C4-2B (cell line): ENCODE results near the gene ELL.

ENCODE experiments used
- ZFX ChIP-seq: fragments of 450-650 bp; IDR thresholded peaks from 2 replicates; pipeline ENCODE4 v1.6.1; 2017
- TF ChIP-seq, protein P1 (sequence below): fragments of 450-650 bp; conservative IDR thresholded peaks from 2 replicates; pipeline ENCODE4 v1.5.1; 2017; ENCODE audit warnings: mild to moderate bottlenecking

DNA sequence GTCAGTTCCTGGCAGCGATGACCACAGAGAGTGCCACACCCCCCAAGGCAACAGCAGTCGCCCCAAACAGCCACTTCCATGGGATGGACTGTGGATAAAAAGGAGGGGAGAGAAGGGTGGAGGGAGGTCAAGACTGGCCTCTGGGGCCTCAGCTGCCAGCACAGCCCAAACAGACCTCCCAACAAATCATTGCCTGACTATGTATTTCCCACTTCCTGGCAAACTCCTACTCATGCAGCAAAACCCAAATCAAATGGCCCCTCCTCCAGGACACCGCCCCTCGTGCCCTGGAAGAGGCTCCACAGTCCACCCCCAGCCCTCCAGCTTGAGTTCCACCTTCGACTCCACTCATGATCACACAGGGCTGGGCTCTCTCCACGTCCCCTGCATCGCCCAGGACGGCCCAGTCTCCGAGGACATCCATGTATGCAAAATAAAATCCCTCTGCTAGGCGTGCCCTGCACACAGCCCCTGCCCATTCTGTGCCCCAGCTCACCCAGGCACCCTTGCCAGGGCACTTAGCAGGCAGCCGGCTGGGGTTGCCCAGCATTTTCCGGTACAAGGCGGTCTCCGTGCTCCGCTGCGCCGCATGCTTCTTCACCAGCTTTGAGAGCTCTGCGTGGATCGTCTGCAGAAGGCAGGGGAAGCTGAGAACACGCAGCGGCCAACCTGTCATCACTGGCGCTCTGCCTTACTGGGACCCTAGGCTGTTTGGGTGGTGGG lies 10.5 kb upstream of the ELL start:
- TF ChIP-seq, protein P1, sequence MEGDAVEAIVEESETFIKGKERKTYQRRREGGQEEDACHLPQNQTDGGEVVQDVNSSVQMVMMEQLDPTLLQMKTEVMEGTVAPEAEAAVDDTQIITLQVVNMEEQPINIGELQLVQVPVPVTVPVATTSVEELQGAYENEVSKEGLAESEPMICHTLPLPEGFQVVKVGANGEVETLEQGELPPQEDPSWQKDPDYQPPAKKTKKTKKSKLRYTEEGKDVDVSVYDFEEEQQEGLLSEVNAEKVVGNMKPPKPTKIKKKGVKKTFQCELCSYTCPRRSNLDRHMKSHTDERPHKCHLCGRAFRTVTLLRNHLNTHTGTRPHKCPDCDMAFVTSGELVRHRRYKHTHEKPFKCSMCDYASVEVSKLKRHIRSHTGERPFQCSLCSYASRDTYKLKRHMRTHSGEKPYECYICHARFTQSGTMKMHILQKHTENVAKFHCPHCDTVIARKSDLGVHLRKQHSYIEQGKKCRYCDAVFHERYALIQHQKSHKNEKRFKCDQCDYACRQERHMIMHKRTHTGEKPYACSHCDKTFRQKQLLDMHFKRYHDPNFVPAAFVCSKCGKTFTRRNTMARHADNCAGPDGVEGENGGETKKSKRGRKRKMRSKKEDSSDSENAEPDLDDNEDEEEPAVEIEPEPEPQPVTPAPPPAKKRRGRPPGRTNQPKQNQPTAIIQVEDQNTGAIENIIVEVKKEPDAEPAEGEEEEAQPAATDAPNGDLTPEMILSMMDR = no peak
- no peak for TF ChIP-seq ZFX
